Measurements from ENCODE around the gene RIPPLY3. TPM values are rescaled to one million over a fixed set of nuclear protein-coding genes. Genes with fewer than 3 reads are reported as not detected.

Gene RIPPLY3
- not detected in 2 replicates for total RNA-seq

GRCh38 chr21:37006486-37007291, at the start of gene RIPPLY3:
Gene RIPPLY3, plus strand, starts transcription at chr21:37006702. Its CDS starts 71 bp downstream, at chr21:37006773.

GRCh38 chr21:36966066-36966820, 40.3 kb upstream of the RIPPLY3 start, which contains the start of gene HLCS:
Gene HLCS, minus strand, starts transcription at chr21:36966669. Its CDS starts 31 bp downstream, at chr21:36966638.

Small RNAs within 50 kb of the gene (small RNA-seq; reads per million reads assigned to genes)
- gene RF00019 (not detected), gene RNU6-696P (not detected)

Other genes starting within 250 kb of the RIPPLY3 start
- 25.4 and 37.1 TPM in 2 replicates for gene HLCS, start 40.0 kb upstream of the RIPPLY3 start, total RNA-seq
- 3.5 and 7.7 TPM in 2 replicates for gene PIGP, start 66.4 kb downstream of the RIPPLY3 start, total RNA-seq
- 116 and 172 TPM in 2 replicates for gene TTC3, start 66.6 kb downstream of the RIPPLY3 start, total RNA-seq